ENCODE data around the gene GRM8.

The GRM8 gene

GRCh38 chr7:126589068-126589684 lies 663.6 kb downstream of the GRM8 start:
- no peak overlapping the region for H3K4me2 ChIP-seq (ENCODE audit: insufficient read depth, low read length)
- no peaks in the 10 kb centered on the region for H3K79me2 ChIP-seq (ENCODE audit: insufficient read depth, low read length)
- peak overlapping the region; percentile 28; the same call in 1 of the 2 replicates for H3K9ac ChIP-seq (ENCODE audit: low read depth, low read length)
- peaks cover 15% of the 10 kb centered on the region for H3K4me1 ChIP-seq (ENCODE audit: insufficient read depth, low read length)
- DNase-seq (peak; percentile 55), ATAC-seq (ENCODE audit: insufficient read depth, low read depth) (peak; percentile 81)
- H3K9me3 ChIP-seq (ENCODE audit: insufficient read depth, low read length, severe bottlenecking) = peaks cover 4% of the 10 kb centered on the region
- H3K27ac ChIP-seq (ENCODE audit: low read length) = peak overlapping the region; percentile 77
- H3K4me3 ChIP-seq (ENCODE audit: low read depth in 1 of 2, low read length in 2 of 2) = no peak overlapping the region
- no peaks in the 10 kb centered on the region for H3K36me3 ChIP-seq (ENCODE audit: insufficient read depth, low read length)
- no peaks in the 10 kb centered on the region for H4K20me1 ChIP-seq (ENCODE audit: insufficient read depth, low read length)
- H2AFZ ChIP-seq (ENCODE audit: low read depth, low read length) = peak overlapping the region; percentile 55
- no peak for TF ChIP-seq EZH2 (IDR thresholded peaks at IDR 0.05; ENCODE audit: borderline replicate concordance, low read depth, low read length, severe bottlenecking)
- TF ChIP-seq CTCF (IDR thresholded peaks at IDR 0.05; ENCODE audit: borderline replicate concordance, extremely low read depth, low read length, poor library complexity, severe bottlenecking) = peak; percentile 3
- H3K27me3 ChIP-seq (ENCODE audit: insufficient read depth, low read length, poor library complexity) = no peaks in the 10 kb centered on the region

- no peak overlapping the region for H3K4me3 ChIP-seq (ENCODE audit: low read depth in 1 of 2, low read length in 2 of 2)
- no peak overlapping the region for H3K27ac ChIP-seq (ENCODE audit: low read length)
- H2AFZ ChIP-seq (ENCODE audit: low read depth, low read length) = no peak overlapping the region
- no peaks in the 10 kb centered on the region for H3K27me3 ChIP-seq (ENCODE audit: insufficient read depth, low read length, poor library complexity)
- TF ChIP-seq EZH2 (IDR thresholded peaks at IDR 0.05; ENCODE audit: borderline replicate concordance, low read depth, low read length, severe bottlenecking) (no peak), CTCF (IDR thresholded peaks at IDR 0.05; ENCODE audit: borderline replicate concordance, extremely low read depth, low read length, poor library complexity, severe bottlenecking) (no peak)
- DNase-seq (peak; percentile 18), ATAC-seq (ENCODE audit: insufficient read depth, low read depth) (peak; percentile 82)
- H3K4me2 ChIP-seq (ENCODE audit: insufficient read depth, low read length) = no peak overlapping the region
- H3K9ac ChIP-seq (ENCODE audit: low read depth, low read length) = no peak overlapping the region
- no peaks in the 10 kb centered on the region for H3K36me3 ChIP-seq (ENCODE audit: insufficient read depth, low read length)
- no peaks in the 10 kb centered on the region for H3K9me3 ChIP-seq (ENCODE audit: insufficient read depth, low read length, severe bottlenecking)
- peaks cover 10% of the 10 kb centered on the region; the same call in 1 of the 2 replicates for H3K4me1 ChIP-seq (ENCODE audit: insufficient read depth, low read length)
- no peaks in the 10 kb centered on the region for H4K20me1 ChIP-seq (ENCODE audit: insufficient read depth, low read length)
- no peaks in the 10 kb centered on the region for H3K79me2 ChIP-seq (ENCODE audit: insufficient read depth, low read length)
Observed at GRCh38 chr7:126578338-126578737, 674.4 kb downstream of the GRM8 start.

DNA sequence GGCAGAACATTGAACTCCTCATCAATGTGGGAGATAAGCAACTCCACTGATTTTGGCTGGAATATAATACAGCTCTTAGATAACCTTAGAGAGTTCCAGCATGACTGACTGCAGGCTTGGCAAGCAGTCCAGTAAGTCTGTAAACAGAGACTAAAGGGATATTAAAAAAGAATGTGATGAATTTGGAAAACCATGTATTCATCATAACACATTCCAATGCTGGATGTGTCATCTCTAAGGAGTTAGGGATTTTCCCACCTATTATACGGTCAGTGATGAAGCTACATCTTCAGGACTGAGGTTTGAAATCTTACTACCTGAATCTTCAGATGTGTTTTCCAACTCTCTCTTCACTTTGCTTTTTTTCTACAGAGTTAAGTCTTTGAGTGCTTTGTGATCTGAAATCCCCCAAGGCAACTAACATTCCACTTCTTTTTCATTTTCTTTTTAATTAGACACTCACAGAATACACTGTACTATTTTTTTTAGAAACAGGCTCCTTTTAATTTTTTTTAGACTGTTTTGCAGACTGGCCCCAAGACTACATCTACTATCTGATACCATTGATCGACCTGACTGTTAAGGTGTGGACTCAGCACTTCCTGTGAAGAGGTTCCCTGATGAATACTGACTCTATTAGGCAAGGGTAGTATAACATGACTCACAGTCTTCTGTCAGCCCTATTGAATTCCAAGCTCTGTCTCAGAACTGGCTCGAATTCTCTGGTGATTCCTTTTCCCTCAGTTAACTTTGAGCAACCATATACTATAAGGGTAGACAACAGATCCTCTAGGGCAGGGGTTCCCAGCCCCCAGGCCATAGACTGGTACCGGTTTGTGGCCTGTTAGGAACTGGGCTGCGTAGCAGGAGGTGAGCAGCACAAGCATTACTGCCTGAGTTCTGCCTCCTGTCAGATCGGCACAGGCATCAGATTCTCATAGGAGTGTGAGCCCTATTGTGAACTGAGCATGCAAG lies 678.2 kb downstream of the GRM8 start:
- Histone ChIP-seq H4K20me1 (ENCODE audit: insufficient read depth, low read length) (no peaks in the 10 kb centered on the region), H3K36me3 (ENCODE audit: insufficient read depth, low read length) (no peaks in the 10 kb centered on the region), H3K4me3 (ENCODE audit: low read depth in 1 of 2, low read length in 2 of 2) (no peak overlapping the region), H3K9me3 (ENCODE audit: insufficient read depth, low read length, severe bottlenecking) (no peaks in the 10 kb centered on the region), H3K9ac (ENCODE audit: low read depth, low read length) (no peak overlapping the region), H3K79me2 (ENCODE audit: insufficient read depth, low read length) (no peaks in the 10 kb centered on the region), H3K27me3 (ENCODE audit: insufficient read depth, low read length, poor library complexity) (no peaks in the 10 kb centered on the region), H3K4me1 (ENCODE audit: insufficient read depth, low read length) (peaks cover 16% of the 10 kb centered on the region), H2AFZ (ENCODE audit: low read depth, low read length) (no peak overlapping the region), H3K4me2 (ENCODE audit: insufficient read depth, low read length) (no peak overlapping the region), H3K27ac (ENCODE audit: low read length) (no peak overlapping the region)
- DNase-seq (no peak), ATAC-seq (ENCODE audit: insufficient read depth, low read depth) (no peak)
- TF ChIP-seq CTCF (IDR thresholded peaks at IDR 0.05; ENCODE audit: borderline replicate concordance, extremely low read depth, low read length, poor library complexity, severe bottlenecking) (no peak), EZH2 (IDR thresholded peaks at IDR 0.05; ENCODE audit: borderline replicate concordance, low read depth, low read length, severe bottlenecking) (no peak)

Measured in DND-41 (cell line).